Stimulated activated CD4-positive, alpha-beta T cell treated with anti-CD3 and anti-CD28 coated beads, TNF-alpha, amount 100 ng/mL, for 4 hours (primary cell): ENCODE data around the gene MAST1.
"Not testable (repeated sequence)": the region's sequence is repeated elsewhere in the genome, so short reads cannot be mapped to it uniquely, and the experiment has no call there.

Source experiments
- DNase-seq, 3 experiments: peaks; one replicate each; pipeline ENCODE4 v3.0.0-alpha.2; 2020; ENCODE audit warnings: low read depth in 3 of 3

MAST1 gene

DNA sequence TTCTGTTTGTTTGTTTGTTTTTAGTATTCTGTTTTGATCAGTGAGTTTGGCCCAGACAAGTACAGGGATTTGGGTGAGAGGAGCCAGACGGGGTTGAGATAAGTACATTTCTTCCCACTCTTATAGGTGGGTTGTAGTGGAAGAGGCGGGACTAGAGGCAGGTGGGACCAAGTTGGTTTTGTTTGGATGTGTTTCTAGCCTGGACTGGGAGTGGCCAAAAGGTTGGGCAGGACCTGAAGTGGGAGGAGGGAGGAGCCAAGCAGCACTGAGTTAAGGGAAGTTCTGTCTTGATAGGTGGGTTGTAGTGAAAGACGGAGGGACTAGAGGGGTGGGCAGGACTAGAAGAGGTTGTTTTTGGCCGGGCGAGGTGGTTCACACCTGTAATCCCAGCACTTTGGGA lies 33.9 kb downstream of the MAST1 start:
- DNase-seq, result no peak

DNA sequence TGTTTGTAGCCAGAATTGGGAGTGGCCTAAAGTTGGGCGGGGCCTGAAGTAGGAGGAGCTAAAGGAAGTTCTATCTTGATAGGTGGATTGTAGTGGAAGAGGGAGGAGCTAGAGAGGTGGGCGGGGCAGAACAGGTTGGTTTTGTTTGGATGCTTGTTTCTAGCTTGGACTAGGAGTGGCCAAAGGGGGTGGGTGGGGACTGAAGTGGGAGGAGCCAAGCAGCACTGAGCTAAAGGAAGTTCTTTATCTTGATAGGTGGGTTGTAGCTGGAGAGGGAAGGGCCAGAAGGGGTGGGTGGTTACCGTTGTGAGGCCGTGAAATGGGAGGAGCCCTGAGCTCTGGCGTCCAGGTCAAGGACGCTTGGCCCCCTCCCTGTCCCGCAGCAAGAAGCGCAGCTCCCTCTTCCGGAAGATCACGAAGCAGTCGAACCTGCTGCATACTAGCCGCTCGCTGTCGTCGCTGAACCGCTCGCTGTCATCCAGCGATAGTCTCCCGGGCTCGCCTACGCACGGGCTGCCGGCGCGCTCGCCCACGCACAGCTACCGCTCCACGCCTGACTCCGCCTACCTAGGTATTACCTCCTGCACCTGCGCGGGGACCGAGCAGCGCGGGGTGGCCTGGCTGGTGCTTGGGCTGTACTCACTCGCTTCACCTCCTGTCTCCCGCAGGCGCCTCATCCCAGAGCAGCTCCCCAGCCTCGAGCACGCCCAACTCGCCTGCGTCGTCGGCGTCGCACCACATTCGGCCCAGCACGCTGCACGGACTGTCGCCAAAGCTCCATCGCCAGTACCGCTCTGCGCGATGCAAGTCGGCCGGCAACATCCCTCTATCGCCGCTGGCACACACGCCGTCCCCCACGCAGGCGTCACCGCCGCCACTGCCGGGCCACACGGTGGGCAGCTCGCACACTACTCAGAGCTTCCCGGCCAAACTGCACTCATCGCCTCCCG lies 34.9 kb downstream of the MAST1 start:
- no peak for DNase-seq

DNA sequence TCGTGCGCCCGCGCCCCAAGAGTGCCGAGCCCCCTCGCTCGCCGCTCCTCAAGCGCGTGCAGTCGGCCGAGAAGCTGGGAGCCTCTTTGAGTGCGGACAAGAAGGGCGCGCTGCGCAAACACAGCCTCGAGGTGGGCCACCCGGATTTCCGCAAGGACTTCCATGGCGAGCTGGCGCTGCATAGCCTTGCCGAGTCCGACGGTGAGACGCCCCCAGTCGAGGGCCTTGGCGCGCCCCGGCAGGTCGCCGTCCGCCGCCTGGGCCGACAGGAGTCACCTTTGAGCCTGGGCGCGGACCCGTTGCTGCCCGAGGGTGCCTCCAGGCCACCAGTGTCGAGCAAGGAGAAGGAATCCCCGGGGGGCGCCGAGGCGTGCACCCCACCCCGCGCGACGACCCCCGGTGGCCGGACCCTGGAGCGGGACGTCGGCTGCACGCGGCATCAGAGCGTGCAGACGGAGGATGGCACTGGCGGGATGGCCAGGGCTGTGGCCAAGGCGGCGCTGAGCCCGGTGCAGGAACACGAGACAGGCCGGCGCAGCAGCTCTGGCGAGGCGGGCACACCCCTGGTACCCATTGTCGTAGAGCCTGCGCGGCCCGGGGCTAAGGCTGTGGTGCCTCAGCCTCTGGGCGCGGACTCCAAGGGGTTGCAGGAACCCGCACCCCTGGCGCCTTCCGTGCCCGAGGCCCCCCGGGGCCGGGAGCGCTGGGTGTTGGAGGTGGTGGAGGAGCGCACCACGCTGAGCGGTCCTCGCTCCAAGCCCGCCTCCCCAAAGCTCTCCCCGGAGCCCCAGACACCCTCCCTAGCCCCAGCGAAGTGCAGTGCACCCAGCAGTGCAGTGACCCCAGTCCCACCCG lies 35.8 kb downstream of the MAST1 start:
- DNase-seq, result no peak

DNA sequence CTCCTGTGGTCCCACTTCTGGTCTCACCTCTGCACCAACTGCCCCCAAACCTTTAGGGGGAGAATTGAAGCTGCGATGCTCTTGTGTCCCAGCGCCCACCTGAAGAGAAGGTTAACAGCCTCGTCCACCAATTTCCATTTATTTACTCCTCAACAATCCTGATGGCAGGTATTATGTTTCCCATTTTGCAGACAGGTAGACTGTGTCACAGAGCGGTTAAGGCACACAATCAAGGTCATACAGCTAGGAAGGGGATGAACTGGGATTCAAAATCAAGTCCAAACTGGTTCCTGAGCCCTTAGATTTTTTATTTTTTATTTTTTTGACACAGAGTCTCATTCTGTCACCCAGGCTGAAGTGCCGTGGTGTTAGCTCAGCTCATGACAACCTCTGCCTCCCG lies 36.8 kb downstream of the MAST1 start:
- no peak for DNase-seq

DNA sequence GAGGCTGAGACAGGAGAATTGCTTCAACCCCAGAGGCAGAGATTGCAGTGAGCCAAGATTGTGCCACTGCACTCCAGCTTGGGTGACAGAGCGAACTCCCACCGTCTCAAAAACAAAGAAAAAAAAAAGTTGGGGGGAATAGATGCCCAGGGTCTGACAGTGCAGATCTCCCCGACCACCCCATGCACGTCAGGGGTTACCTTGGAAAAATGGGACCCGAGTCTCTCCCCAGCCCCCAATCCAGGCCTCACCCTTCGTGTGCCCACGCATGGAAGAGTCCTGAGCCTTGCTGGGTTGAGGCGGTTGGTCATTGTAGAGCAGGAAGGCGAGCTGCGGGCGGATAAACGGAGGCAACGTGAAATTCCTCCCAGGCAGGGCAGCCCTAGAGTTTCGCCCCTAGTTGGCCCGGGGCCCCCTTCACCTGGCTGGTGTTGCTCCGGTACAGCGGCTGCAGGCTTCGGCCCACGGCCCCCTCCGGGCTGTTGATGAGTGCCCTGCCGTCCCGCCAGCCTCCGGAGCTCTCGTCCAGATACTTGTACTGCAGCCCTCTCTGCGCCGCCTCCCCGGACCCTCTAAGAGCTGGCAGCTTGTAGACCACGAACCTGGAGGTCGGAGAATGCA lies 42.3 kb downstream of the MAST1 start:
- no peak for DNase-seq

DNA sequence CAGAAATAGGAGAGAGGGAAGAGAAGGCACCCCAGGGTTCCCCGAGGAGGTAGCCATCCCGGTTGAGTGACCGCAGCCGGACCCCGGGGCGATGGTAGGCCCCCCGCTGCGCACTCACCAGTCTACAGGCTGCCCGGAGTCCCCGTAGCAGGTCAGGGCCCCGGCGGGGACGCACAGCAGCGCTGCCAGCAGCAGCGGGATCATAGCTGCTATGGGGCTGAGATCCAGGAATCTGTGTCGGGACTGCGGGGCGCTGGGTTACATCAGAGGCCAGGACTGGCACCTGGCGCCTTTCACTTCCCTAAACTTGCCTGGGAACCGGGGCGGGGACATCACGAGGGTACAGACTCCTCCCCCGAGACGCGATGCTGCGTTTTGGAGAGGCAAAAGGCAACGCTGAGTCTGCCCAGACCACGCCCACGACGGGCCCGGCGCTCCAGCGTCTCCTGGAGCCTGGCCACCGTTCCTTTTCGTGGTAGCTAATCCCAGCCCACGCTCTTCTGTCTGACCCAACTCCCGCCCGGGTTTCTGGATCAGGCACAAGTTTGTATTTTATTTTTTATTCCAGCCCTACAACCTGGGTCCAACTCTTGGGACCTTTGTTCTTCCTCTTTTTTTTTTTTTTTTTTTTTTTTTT lies 43.0 kb downstream of the MAST1 start, which contains the start of gene DNASE2:
Gene DNASE2, minus strand, starts transcription at position 278 of the 637 bp plus-strand sequence. Its CDS starts 74 bp downstream, at position 204.
- DNase-seq, result peak; percentile 72 to 83 (median 79)

DNA sequence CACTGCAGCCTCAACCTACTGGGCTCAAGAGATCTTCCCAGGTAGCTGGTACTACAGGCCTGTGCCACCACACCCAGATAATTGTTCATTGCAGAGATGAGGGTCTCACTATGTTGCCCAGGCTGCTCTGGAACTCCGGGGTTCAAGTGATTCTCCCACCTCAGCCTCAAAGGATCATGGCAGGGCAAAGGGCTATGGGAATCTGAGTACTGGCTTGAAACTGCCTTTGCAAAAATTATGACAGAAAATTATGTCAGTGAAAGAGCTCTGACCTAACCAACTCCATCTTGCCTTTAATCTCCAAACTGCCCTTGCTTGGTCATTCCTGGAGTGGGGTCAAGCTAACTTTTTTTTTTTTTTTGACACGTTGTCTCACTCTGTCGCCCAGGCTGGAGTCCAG lies 44.3 kb downstream of the MAST1 start:
- DNase-seq, result no peak

DNA sequence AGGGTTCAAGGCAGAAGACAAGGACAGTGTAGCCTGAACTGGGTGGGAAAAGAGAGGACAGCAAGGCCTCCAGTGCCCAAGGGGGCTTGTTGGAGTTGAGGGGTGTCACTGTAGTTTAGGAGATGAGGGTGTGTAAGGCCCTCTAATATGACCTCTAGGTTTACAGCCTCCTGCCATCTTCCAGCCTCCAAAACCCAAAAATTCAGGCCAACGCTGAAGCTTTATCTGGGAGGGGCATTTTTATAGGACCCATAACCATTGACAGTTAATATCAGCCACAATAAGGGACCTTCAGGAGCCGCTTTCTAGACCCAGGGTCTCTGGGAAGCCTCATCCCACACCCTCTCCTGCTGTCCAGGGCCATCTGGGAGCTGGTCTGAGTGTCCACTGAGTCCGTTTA lies 45.9 kb downstream of the MAST1 start:
- DNase-seq, result no peak

DNA sequence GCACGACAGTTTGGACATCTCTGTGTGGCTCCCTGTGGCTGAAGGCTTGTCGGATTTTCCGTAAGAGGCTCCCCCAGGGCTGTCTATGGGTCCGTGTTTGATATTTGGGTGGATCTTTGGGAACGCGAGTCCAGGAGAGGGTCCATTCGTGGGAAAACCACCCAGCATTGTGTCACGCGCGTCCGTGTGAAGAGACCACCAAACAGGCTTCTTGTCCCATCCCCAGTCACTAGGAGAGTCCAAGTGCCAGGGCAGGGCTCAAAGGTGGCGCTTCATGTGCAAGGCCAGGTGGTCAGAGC lies 46.3 kb downstream of the MAST1 start:
- DNase-seq, result no peak

DNA sequence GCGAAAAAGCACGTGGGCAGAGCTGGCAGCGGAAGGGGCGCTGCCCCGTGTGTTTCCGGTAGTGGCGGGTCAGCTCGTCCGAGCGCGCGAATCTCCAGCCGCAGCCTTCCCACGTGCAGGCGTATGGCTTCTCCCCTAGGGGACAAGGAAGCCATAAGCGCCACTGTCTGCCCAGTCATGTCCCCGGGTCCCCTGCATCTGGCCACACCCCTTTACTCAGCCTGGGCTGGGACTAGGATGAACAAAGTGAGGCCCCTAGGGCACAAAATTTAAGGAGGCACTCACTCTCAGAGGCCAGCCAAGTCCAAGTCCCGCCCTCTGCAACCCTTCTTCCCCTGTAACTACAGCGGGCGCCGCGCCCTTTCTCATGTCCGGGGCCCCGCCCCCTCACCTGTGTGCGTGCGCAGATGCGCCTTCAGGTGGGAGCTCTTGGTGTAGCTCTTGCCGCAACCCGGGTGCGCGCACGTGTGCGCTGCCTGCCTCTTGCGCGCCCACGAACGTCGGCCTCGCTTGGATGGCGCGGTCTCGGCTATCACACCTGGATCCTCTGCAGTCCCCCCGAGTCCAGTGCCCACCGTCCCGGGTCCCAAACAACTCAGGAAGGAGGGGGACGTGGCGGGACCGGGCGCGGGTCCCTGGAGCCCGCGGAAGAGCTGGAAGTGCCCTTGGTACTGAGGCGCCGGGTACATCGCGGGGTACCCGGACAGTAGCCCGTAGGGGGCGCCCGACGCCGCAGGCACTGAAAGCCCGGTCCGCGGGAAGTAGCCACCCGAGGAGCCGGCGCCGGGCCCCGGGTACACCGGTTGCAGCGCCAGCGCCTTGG lies 46.8 kb downstream of the MAST1 start:
- DNase-seq, result peak; percentile 79 to 82 (median 80)

DNA sequence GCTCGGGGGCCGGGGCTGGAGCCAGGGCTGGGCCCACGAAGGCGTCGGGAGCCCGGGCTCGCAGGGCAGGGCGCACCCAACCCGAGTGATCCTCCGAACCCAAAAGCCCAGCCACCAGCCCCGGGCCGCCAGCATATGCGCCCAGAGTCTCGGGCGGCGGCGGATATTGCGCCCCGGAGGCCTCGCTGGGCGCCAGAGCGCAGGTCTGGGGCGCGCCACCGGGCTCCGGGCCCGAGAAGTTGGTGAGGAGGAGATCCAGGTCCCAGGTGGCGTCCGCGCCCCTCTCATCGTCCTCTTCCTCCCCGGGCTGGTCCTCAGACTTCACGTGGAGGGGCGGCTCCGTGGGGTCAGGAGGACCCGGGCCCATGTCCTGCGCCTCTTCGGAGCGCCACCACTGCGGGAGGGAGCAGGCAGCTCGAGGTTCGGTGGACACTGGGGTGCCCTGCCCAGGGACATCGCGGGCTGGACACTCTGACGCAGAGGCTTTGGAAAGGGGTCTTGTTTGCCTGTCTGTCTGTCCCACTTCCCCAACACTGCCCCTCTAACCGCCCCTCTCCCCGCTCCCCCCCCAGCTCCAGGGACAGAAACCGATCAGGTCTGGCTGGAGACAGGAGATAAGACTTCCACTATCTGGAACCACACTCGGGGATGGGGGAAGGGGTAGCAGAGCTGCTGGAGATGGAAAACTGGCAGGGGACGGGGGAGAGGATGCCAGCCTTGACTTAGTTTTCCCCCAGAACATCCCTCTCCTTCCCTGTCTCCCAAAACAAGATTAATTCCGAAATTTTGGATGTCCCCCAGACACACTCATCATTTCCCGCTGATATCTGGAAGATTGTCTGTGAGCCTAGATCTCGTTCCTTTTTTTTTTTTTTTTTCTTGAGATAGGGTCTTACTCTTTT lies 47.7 kb downstream of the MAST1 start:
- DNase-seq, result no peak

DNA sequence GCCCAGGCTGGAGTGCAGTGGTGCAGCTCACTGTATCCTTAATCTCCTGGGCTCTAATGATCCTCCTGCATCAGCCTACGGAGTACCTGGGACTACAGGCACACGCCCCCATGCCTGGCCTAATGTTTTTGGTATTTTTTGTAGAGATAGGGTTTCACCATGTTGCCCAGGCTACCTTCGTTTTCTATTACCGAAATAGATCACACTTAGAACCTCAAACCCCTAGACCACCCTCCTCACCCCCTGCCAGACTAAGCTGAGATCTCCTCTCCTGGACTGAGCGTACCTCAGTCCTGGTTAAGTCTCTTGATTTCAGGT lies 48.3 kb downstream of the MAST1 start:
- no peak for DNase-seq

DNA sequence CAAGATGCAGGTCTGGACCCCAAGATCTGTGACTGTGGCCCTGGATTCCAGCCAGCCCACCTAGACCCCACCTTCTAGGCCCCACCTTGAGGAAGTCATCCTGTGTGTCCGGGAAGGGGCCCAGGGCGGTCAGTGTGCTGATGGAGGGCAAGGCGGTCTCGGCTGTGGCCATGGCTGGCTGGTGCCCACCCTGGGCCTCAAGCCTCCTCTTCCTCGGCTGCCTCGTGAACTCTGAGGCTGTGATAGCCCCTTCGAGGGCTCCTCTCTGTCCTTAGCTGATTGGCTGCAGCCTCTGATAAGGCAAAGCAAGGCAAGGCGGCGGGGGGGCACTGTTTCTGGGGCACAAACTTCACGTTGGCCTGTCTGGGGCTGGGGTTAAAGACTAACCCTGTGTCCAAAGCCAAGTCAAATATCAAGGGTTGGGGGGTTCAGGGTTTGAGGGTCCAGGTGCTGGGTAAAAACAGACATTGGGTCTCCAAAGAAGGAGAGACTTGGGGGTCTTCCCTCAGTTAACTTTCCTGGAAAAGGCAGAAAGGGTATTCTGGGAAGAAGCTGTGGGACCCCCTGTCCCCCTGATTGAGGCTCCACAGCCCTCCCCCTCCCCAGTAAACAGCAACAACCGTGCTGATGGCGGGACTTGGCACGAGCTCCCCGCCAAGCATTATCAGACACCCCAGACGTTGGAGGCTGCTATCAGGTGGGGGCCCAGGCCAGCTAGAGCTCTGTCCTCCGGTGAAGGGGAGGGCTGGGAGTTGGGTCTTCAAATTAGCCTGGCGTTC lies 48.8 kb downstream of the MAST1 start, which contains the start of gene KLF1:
Gene KLF1, minus strand, starts transcription at position 233 of the 779 bp plus-strand sequence. Its CDS starts 61 bp downstream, at position 172.
- no peak for DNase-seq

DNA sequence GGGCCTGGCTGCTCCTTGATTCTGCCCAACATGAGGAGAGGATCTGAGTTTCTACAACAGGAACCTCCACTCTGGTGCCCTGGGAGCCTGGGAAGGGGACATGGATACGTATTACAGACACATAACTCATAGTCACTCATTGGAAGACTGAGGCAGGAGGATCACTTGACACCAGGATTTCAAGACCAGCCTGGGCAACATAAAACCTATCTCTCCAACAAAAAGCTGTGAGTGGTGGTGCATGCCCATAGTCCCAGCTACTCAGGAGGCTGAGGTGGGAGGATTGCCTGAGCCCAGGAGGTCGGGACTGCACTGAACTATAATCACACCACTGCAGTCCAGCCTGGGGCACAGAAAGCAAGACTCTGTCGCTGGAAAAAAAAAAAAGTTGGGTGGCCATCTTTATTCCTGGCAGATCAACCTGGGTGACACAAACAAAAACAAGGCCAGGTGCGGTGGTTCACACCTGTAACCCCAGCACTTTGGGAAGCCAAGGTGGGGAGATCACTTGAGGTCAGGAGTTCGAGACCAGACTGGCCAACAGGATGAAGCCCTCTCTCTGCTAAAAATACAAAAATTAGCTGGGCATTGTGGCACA lies 49.8 kb downstream of the MAST1 start:
- no peak for DNase-seq

DNA sequence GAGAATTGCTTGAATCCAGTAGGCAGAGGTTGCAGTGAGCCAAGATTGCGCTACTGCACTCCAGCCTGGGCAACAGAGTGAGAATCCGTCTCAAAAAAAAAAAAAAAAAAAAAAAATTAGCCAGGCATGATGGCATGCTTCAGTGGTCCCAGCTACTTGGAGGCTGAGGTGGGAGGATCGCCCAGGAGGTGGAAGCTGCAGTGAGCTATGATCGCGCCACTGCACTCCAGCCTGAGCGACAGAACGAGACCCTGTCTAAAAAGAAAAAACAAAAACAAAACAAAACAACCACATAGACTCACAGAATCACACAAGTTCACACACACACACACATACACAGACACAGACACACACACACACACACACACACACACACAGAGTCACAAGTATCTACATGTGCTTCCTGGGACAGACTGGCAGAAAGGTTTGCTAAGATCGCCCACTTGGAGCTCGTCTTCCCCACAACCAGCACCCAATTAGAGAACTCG lies 52.0 kb downstream of the MAST1 start:
- DNase-seq, result not testable (repeated sequence)

DNA sequence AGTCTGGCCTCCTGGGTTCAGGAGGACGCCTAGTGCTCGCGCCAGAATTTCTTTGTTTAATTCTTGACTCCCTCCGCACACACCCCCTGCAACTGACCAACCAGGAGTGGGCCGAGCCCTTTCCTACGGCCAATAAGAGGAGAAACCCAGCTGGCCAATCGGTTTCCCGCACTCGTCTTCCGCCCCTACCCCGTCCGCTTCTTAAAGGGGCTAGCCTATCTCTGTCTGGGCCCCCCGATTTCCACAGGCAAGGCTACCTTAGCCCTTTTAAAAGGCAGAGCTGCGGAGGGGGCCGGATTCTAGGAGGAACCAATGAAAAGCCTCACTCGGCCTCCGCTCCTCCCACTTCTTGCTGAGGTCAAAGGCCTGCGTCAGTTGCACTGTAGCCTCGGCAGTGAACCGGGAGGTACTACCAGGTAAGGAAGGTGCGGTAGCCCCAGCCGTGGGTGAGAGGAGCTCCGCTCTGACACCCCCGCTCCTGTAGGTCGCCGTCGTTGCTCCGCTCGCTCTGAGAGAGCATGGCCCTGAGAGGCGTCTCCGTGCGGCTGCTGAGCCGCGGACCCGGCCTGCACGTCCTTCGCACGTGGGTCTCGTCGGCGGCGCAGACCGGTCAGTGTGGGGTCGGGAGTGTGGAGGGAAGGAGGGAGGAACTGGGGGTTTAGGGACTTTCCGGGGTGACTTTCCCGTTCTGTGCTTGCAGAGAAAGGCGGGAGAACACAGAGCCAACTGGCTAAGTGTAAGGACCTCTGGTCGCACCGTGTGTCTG lies 52.7 kb downstream of the MAST1 start, which contains the start of gene GCDH:
Gene GCDH, plus strand, starts transcription at position 374 of the 766 bp plus-strand sequence. Its CDS starts 145 bp downstream, at position 519.
- peak; percentile 82 to 93 (median 90) for DNase-seq

DNA sequence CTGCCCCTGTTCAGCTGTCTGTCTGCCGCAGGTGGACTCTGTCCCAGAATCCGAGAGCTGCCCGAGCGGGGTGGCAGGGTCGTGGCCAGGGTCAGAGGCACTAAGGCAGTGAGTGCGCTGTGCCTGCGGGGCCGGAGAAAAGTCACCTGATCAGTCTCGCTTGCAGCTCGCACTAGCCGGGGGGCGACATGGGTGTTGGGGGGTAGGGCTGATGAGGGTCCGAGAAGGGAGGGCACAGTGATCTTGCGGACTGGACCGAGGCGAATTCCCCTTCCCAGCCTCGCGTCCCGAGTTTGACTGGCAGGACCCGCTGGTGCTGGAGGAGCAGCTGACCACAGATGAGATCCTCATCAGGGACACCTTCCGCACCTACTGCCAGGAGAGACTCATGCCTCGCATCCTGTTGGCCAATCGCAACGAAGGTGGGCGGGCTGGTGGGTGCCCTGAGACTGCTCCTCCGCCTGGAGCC lies 53.3 kb downstream of the MAST1 start:
- no peak for DNase-seq
